CMK (cell line): Measurements from ENCODE around the gene MYH10.

Experiments used
- DNase-seq: peaks from one replicate; pipeline ENCODE4 v3.0.0-alpha.2; 2010; ENCODE audit warnings: low read depth

The MYH10 gene

DNA sequence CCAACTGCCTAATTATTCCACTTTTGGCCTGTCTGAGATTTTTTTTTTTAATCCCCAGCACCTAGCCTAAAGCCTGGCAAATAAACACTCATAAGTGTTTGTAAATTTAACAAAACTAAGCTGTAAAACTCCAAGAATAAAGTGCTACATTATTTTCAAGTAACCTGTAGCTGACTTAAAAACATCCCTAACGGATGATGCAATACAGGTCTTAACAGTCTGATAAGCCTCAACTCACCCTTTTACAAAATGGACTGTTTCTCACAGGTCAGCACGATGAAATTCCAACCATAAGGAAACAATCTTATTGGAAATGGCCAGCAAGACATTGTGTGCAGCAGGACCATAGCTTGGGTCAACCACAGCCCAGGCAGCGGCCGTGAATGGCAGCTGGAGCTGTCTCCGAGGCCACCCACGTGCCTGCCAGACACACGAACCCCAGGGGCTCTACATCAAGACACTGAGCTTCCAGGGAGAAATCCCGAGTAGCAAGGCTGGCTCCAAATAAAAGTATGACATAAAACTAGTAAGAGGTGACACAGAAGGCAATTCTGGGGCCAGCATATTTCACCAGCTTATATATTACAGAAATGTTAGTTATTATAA, 135.9 kb downstream of the MYH10 start:
- no peak for DNase-seq

DNA sequence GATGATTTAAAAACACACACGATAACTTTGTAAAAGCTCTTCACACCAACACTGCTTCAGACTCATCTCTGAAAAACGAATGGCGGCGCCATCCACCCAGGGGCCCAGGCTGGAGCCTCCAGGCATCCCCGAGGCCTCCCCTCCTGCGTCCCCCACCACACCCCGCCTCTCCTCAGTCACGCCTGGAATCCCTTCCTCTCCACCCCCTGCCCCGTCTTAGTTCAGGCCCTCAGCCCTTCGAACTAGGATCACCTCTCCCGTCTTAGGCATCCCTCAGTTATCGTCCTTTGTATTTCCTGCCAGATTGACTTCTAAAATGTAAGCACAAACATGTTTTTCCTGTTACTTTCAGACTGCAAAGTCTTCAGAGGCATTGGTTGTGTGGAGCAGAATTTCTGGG, 136.5 kb downstream of the MYH10 start:
- no peak for DNase-seq

DNA sequence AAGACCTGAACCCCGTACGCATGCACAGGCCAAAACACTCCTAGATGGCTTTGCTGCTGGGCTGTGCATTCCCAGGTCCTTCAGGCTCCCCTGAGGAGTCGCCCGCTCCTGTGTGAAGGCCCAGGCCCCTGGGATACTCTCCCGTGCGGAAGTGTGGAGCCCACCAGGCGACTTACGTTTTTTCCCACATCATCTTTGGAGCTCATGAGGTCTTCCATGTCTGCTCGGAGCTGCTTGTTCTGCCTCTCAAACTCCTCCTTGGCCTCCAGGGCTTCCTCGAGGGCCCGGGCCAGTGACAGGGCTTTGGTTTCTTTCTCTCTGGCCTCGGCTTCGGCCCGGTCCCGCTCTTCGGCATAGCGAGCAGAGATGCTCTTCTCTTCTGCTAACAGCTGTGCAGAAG, 138.4 kb downstream of the MYH10 start:
- no peak for DNase-seq

DNA sequence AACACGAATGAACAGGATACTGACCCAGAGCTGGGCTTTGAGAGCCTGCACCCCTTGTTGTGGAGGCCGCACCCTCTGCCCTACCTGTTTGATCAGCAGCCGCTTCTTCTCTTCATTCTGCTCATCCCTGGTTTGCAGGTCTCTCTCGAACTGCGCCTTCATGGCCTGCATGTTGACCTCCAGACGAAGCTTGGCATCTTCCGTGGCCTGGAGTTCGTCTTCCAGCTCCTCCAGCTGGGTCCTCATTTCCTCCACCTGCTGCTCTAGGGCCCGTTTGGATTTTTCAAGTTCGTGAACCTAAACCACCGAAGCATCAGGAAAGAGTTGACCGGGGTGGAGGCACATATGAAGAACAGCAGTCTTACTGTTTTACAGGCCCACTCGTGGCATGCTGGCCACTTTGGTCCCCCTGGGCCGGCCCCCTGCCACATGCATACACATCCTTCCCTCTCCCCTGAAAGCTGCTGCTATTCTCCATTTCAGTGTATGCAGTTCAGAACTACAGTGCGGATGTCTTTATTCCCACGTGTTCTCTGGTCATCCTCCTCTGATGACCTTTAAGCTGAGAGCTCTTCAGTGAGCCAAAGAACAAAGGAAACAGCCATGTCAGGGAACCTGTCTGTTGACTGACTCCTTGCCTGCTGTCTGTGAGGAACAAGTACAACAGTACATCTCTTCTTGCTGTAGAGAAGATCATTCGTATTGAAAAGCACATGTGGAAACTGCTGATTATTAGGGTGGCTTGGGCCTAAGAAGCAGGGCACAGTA, 140.1 kb downstream of the MYH10 start:
- DNase-seq = no peak

DNA sequence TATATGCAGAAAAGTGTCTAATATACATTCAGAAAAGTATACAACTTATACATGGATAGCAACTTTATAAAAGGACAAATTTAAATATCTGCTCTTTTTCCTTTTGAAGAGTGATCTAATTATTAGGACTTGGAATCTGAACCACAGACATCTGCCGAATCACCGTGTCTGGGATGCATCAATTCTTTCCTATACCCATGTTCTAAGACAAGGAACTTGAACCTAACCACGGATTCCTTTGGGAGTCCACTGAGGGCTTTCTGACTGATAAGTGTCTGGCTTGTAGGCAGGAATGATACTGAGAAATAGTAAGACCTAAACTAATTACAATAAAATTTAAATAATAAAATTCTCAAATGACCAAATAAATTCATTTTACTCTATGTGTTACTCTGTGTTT, 140.7 kb downstream of the MYH10 start:
- no peak for DNase-seq

DNA sequence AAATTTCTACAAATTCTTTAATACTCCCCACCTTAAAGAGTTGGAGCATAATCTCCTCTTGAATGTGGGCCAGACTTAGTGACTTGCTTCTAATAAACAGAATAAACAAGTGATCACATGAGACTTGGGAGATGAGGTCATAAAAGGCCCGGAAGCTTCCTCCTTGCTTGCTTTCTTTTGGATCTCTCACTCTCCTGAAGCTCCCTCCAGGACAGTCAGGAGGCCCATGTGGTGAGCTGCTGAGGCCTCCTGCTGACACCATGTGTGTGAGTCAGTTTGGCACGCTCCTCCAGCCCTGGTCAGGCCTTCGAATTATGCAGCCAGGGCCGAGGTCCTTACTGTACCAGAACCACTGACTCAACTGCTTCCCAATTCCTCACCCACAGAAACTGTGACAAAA, 141.6 kb downstream of the MYH10 start:
- no peak for DNase-seq

DNA sequence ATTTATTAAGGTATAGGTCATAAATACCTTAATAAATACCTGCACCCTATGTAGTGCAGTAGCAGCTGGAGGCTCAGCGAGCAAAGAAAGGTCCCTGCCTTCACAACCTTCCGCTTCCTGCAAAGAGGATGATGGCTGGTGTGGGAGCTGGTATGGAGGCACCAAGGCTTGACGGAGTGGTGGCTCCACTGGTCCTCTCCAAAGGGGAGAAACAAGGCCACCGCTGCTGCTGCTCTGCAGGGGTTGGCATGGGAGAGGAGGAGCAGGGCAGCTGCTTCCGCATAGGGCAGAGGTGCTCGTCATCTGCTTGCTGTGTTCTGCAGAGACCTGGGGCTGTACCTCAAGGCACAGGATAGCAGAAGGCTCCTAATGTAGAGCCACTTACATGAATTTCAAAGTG, 142.0 kb downstream of the MYH10 start:
- DNase-seq = no peak

DNA sequence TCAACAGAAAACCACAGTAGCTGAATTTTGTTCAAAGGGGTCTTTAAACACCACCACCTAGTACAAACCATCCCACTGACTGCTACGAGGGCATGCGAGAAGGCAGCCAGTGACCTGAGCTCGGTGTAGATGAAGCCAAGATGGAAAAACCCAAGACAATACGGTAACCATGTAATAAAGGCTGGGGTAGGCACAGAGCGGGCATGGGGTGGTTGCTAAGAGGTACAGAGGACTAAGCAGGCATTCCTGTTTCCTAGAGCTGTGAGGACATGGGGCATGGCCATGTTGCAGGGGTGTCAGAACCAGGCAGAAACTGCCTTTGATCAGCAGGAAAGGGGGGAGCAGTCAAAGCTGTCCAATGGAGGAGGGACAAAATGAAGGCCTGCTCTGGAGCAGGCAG, 142.8 kb downstream of the MYH10 start:
- DNase-seq = no peak

DNA sequence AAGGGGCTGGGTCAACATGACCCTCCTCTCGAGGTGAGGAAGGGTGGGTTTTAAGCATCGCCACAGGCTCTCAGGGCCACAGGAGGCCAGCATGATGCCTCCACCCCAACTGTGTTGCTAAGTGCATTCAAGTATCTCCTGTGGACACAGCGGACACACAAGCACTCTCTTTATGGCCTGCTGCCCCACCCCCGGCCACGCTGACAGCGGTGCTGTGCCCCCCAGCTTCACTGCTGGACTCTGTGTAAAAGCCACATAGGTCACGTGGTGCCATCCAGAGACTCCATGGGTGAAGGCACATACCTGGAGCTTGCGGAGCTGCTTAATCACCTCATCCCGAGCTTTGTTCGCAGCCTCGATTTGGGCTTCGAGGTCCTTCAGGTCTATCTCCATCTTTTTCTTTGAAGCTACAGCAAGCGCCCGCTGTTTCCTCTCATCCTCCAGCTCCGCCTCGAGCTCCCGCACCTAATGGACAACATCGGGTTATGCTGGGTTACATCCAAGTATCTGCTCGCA, 143.3 kb downstream of the MYH10 start:
- DNase-seq = no peak

DNA sequence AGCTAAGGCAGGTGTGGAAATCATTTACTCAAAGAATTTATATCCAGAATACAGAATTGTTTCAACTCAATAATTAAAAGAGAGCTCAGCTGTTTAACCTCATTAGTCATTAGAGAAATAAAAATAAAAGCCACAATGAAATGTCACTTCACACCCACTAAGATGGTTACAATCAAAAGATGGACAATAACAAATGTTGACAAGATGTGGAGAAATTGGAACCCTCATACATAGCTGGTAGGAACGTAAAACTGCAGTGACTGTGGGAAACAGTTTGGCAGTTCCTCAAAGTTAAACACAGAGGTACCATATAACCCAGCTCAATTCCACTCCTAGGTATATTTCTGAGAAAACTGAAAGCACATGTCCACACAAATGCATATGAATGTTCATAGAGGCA, 145.0 kb downstream of the MYH10 start:
- DNase-seq = no peak

DNA sequence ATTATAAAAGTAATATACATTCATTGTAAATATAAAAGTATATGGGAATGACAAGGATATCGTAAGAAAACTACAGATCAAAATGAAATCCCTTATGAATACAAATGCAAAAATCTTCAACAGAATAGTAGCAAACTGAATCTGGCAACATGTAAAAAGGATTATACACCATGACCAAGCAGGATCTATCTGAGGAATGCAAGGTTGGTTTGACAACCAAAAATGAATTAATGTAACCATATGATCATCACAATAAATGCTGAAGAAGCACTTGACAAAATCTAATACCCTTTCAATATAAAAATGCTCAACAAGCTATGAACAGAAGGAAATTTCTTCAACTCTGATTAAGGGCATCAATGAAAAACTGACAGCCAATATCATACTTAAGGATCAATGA, 146.1 kb downstream of the MYH10 start:
- DNase-seq = no peak

DNA sequence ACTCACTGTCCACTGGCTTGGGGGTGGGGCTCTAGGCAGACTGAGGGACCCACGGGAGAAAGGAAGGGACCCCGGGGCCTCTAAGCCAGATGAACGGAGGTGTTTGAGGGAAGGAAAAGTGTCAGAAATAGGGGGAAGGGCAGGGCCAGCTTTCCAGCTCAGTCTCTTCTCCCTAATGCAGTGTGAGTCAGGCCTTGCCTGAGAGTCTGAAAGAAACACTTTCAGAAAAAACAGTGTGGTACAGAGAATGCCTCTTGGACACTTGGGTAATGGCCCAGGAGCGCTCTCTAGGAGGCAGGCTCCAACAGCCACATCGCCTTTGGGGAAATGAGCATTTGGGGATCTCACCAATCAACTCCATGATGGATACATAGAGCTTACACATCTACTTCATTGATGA, 148.0 kb downstream of the MYH10 start:
- DNase-seq = no peak

DNA sequence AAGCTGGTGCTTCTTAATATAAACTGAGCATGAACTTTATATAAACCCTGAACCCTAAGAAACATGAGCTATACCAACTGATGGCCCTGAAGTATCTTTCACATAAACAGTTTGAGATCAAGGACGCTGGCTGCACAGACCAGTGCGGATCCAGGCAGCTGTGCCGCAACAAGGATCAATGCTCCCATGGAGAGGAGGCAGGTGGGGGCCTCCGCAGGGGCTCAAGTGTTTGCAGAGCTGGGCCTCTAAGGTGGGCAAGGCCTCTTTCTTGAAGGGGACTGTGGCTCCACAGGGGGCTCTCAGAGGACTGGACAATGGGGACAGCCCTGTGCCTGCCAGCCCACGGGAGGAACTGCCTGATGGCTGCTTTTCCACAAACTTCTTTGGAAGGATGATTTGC, 148.8 kb downstream of the MYH10 start:
- DNase-seq = no peak

DNA sequence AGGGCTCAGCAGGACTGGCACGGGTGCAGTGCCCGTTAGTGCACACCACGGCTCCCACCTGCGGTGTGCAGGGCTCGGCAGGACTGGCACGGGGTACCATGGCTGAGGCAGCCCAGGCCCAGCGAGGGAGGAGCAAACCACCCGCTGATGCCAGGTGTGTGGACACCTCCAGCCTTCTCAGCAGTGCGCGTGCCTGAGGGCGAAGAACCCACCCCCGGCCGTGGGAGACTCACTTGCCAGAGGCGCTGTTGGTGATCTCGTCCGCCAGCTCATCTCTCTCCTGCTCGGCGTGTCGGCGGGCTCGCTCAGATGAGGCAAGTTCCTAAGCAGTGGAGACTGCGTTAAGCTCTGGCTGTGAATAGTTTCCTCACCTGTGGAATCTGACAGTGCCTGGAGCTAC, 149.4 kb downstream of the MYH10 start:
- no peak for DNase-seq

DNA sequence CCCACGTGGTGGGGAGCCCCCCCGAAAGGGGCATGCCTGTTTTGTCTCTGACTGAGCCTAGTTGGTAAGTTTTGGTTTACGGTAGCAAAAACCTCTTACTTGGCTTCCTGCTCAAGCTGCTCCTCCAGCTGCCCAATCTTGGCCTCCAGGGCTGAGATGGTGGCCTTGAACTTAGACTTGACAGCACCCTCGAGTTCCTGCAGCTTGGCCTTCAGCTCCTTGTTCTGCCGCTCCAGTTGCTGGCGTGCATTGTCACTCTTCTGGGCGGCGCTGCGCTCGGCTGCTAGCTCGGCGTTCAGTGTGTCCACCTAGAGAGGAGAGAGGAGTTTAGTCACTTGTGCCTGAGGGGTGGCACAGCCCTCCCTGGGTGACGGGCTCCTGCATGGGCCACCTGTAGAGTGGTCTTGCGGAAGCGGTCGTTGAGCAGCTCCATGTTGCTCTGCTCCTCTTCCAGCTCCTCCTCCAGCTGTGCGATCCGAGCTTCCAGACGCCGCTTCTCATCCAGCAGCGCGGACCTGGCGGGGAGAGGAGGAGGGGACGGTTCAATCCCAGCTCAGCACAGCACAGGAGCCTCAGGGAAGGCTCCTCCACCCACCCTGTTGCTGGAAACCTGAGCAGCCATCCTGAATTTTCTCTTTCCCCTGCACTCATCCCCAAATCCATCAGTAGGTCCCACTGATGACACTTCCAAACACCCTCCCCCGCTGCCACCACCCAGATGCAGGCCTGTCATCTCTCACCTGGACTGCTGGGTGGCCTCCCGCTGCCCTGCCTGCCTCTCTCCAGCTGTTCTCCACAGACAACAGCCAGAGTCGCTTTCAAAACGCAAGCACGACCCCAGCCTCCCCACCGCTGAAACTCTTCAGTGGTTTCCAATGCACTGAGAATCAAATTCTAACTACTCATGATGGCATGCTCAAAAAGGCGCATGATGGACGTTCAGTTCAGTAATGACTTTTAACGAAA, 150.2 kb downstream of the MYH10 start:
- no peak for DNase-seq

DNA sequence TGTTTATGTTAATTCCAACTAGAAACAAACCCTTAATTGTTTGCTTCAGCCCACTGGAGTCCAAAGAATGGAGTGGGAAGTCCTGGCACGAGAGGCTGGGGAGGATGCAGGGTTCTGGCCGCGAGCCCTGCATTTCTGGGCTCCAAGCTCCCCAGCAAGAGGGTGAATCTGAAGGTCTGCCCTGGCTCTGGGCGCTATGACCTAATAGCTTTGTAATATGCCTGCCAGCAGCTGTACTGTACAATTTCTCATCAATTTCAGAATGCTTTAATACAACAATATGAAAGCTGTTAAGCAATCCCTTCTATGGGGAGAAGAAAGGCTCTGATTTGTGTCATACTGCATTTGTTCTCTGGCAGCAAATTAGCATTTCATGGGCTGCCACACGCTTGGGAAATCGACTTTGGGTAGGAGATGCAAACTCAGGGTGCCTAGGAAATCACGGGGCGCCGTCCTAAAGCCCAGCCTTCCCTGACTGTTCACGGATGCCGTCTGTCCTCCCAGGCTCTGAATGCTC, 151.0 kb downstream of the MYH10 start:
- DNase-seq = no peak

DNA sequence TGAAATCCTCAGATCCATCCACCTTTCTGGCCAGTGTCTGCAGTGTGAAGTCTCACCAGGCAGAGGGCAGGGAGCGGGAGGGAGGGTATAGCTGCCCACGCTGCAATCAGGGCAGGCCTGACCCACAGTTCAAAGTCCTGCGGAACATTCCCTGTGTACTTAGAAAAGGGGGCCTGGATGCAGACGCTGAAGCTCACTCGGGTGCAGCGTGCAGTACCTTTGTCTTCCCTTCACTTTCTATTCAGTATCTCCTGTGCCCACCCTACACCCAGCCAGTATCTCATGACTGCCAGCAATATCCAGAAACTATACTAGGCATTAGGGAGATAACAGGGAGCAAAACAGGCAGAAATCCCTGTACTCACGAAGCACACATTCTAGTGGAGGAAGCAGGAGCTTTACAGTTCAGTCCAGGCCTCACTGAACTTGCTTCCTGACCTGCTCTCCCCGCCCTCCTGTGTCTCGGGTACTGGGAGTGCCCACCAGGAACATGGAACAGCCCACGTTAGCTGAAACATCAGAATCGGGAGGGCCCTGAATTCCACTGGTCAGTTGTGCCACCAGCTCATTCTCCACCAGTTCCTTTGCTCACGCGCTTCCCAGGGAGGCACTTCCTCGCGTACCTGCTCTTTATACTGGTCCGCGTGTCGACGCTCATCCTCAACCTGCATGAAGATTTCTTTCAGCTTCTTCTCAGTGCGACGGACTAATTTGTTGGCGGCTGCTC, 152.6 kb downstream of the MYH10 start:
- DNase-seq = no peak

DNA sequence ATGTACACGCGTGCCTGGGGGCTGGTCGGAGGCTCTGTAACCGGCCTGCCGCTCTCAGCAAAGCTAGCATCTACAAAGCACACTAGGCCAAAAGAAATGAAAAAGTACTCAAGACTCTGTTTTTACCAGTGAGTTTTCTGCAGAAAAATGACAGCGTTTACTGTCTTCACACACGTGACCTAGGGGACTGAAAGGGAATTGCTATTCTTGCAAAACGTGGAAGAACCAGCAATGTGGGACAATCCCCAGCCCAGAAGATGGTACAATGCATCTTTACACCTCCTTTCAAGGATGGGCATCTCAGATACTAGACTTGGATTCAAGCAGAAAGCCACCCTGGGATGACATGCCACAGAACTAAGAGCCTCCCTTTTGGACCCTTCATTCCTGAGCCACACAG, 153.4 kb downstream of the MYH10 start:
- DNase-seq = no peak

DNA sequence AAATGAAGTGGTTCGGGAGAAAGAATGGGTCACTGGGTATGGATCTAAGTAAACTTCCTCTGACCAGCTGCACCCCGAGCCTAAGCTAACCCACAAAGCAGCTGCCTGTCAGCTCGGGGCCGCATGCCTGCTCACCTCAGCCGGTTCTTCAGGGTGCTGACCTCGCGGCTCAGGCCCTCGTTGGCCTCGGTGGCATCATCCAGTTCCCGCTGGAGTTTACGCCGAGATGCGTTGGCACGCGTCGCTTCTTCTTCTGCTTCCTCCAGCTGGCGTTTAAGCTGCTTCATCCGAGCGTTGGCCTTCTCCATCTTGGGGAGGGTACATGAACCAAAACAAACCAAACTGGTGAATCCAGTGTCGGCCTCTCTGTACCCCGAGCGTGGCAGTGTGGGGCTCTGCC, 153.8 kb downstream of the MYH10 start:
- no peak for DNase-seq

DNA sequence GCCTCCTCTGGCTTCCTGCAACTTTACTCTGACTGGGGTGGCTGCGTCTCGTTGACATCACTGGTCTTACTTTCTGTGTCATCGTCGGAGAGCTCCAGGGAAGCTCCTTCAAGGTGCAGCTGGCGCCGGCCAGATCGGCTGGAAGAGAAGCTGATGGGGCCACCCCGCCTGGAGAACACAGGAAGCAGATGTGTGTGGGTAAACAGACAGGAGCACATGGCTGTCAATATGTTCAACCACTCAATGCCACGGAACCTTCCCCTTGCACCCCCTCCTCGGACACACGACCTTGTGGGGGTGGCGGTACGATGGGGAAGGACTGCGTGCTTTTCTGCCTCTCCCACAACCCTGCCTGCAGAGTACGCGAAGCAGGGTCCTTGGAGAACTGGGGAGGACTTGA, 154.7 kb downstream of the MYH10 start:
- DNase-seq = no peak

DNA sequence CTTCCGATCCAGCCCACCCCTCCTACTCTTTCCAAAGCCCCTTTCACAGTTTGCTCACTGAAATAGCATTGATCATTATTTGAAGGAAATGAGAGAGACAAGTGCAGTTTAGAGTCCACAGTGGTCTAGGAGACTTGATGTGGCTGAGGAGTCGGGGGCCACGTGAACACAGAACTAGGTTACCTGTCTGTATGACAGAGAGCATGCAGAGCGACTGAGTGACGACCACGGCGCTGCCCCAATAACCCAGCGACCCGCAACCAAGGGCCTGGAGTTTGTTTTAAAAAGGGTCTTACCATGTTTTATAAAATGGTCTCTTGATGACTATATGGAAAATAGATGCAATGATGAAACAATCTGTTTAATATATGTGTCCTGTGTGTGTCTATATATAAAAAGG, 155.3 kb downstream of the MYH10 start:
- DNase-seq = no peak

DNA sequence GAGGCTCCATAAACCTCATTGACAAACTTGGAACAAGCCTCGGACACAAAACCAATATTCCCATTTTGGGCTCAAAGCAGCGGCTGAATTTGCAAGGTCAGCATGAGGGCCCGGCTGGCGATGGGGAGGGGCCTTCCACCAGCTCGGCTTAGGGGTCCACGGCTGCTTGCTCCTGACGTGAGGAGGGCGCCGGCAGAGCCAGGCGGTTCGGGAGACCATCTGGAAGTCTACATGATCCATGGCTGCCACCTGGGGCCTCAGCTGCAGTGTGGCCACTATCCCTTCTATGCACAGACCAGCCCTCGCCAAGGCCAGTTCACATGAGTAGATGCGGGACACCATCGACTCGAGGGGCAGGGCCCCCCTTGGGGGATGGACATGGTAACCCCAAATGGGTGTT, 155.7 kb downstream of the MYH10 start:
- DNase-seq = no peak
